Measurements from ENCODE around the gene KCNK5.

GRCh38 chr6:39184906-39185580 is 44.2 kb downstream of the KCNK5 start:
- TF ChIP-seq CHD7 (IDR thresholded peaks at IDR 0.05; ENCODE audit: insufficient replicate concordance, low read length) (no peak), CTCF (IDR thresholded peaks at IDR 0.05; ENCODE audit: control extremely low read depth in 1 of 3, insufficient read depth in 1 of 3, low read depth in 1 of 3, low read length in 3 of 3) (no peak), ZNF274 (IDR thresholded peaks at IDR 0.05; ENCODE audit: borderline replicate concordance, extremely low read depth, low read length) (no peak), TBP (IDR thresholded peaks at IDR 0.05; ENCODE audit: low read depth, low read length) (no peak), SIN3A (conservative IDR thresholded peaks at IDR 0.05 in 1 of 2, IDR thresholded peaks at IDR 0.05 in 1 of 2; ENCODE audit: low read depth in 1 of 2, low read length in 2 of 2) (no peak), EP300 (IDR thresholded peaks at IDR 0.05; ENCODE audit: borderline replicate concordance in 1 of 2, low read depth in 2 of 2, low read length in 2 of 2) (no peak), USF2 (IDR thresholded peaks at IDR 0.05; ENCODE audit: low read length) (no peak), EZH2 (IDR thresholded peaks at IDR 0.05; ENCODE audit: low read depth, low read length, severe bottlenecking) (no peak), POLR2AphosphoS5 (IDR thresholded peaks at IDR 0.05; ENCODE audit: low read depth, low read length) (no peak), TAF1 (IDR thresholded peaks at IDR 0.05; ENCODE audit: low read depth, low read length) (no peak), MAFK (IDR thresholded peaks at IDR 0.05; ENCODE audit: low read depth, low read length) (no peak), BACH1 (IDR thresholded peaks at IDR 0.05; ENCODE audit: low read length) (no peak)
